ENCODE results near the gene CT45A7. TPM values are rescaled to one million over a fixed set of nuclear protein-coding genes. Genes with fewer than 3 reads are reported as not detected.
"Not testable (repeated sequence)": the region's sequence is repeated elsewhere in the genome, so short reads cannot be mapped to it uniquely, and the experiment has no call there.

CT45A7 gene, protein sequence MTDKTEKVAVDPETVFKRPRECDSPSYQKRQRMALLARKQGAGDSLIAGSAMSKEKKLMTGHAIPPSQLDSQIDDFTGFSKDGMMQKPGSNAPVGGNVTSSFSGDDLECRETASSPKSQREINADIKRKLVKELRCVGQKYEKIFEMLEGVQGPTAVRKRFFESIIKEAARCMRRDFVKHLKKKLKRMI
- not detected in 2 replicates for total RNA-seq (2014; rRNA removed; shearing (Covaris generic))

DNA sequence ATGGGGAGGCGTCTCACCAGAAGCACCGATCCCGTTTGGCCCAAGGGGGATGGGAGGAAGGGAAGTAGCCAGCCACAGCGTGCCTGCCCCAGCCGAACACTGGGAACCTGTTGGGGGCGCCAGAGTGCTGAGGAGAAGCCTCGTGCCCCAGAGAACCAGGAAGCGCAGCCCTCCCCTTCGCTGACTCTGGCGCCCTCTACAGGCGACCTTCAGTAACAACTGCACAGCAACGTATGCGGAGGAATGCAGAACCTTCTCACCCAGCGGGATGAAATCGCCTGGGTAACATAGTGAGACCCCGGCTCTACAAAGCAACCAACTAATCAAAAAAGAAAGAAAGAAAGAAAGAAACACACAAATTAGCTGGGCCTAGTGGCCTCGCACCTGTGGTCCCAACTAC, at the start of gene CT45A7:
Gene CT45A7, minus strand, starts transcription at position 101 of the 400 bp plus-strand sequence. CDS start 3,747 bp downstream, outside the sequence.
- DNase-seq (ENCODE audit: low spot score): not testable (repeated sequence)

DNA sequence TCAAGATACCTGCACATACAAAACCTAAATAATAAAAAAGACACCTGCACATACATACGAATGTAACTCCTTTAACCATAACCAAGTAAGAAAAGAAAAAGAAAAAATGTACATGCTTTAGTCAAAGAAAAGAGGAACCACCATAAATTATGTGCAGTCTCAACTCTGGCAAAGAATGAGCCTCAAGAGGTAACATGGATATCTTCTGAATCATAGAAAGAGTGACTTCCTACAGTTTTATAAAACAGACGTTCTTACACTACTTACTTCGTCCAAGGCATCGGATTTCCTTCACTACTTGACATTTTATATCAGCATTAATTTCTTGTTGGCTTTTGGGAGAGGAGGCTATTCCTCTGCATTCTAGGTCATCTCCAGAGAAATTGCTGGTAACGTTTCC, 45.7 kb upstream of the CT45A7 start:
- DNase-seq (ENCODE audit: low spot score): not testable (repeated sequence)

DNA sequence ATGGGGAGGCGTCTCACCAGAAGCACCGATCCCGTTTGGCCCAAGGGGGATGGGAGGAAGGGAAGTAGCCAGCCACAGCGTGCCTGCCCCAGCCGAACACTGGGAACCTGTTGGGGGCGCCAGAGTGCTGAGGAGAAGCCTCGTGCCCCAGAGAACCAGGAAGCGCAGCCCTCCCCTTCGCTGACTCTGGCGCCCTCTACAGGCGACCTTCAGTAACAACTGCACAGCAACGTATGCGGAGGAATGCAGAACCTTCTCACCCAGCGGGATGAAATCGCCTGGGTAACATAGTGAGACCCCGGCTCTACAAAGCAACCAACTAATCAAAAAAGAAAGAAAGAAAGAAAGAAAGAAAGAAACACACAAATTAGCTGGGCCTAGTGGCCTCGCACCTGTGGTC, 34.6 kb upstream of the CT45A7 start, which contains the start of gene CT45A9:
Gene CT45A9, minus strand, starts transcription at position 101 of the 400 bp plus-strand sequence. CDS start 3,751 bp downstream, outside the sequence.
- DNase-seq (ENCODE audit: low spot score): not testable (repeated sequence)

DNA sequence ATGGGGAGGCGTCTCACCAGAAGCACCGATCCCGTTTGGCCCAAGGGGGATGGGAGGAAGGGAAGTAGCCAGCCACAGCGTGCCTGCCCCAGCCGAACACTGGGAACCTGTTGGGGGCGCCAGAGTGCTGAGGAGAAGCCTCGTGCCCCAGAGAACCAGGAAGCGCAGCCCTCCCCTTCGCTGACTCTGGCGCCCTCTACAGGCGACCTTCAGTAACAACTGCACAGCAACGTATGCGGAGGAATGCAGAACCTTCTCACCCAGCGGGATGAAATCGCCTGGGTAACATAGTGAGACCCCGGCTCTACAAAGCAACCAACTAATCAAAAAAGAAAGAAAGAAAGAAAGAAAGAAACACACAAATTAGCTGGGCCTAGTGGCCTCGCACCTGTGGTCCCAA, 17.4 kb upstream of the CT45A7 start, which contains the start of gene CT45A8:
Gene CT45A8, minus strand, starts transcription at position 101 of the 400 bp plus-strand sequence. CDS start 3,755 bp downstream, outside the sequence.
- not testable (repeated sequence) for DNase-seq (ENCODE audit: low spot score)

DNA sequence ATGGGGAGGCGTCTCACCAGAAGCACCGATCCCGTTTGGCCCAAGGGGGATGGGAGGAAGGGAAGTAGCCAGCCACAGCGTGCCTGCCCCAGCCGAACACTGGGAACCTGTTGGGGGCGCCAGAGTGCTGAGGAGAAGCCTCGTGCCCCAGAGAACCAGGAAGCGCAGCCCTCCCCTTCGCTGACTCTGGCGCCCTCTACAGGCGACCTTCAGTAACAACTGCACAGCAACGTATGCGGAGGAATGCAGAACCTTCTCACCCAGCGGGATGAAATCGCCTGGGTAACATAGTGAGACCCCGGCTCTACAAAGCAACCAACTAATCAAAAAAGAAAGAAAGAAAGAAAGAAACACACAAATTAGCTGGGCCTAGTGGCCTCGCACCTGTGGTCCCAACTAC, 17.2 kb downstream of the CT45A7 start, which contains the start of gene CT45A2:
Gene CT45A2, minus strand, starts transcription at position 101 of the 400 bp plus-strand sequence. CDS start 3,747 bp downstream, outside the sequence.
- DNase-seq (ENCODE audit: low spot score): not testable (repeated sequence)

DNA sequence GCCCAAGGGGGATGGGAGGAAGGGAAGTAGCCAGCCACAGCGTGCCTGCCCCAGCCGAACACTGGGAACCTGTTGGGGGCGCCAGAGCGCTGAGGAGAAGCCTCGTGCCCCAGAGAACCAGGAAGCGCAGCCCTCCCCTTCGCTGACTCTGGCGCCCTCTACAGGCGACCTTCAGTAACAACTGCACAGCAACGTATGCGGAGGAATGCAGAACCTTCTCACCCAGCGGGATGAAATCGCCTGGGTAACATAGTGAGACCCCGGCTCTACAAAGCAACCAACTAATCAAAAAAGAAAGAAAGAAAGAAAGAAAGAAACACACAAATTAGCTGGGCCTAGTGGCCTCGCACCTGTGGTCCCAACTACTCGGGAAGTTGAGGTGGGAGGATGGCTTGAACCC, 34.4 kb downstream of the CT45A7 start, which contains the start of gene CT45A6:
Gene CT45A6, minus strand, starts transcription at position 101 of the 400 bp plus-strand sequence. CDS start 3,794 bp downstream, outside the sequence.
- DNase-seq (ENCODE audit: low spot score): not testable (repeated sequence)

DNA sequence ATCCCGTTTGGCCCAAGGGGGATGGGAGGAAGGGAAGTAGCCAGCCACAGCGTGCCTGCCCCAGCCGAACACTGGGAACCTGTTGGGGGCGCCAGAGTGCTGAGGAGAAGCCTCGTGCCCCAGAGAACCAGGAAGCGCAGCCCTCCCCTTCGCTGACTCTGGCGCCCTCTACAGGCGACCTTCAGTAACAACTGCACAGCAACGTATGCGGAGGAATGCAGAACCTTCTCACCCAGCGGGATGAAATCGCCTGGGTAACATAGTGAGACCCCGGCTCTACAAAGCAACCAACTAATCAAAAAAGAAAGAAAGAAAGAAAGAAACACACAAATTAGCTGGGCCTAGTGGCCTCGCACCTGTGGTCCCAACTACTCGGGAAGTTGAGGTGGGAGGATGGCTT, 51.7 kb downstream of the CT45A7 start, which contains the start of gene CT45A5:
Gene CT45A5, minus strand, starts transcription at position 101 of the 400 bp plus-strand sequence. CDS start 3,774 bp downstream, outside the sequence.
- DNase-seq (ENCODE audit: low spot score): not testable (repeated sequence)

Other genes starting within 250 kb of the CT45A7 start
- gene CT45A1, start 123.6 kb downstream of the CT45A7 start, total RNA-seq (2014; rRNA removed; shearing (Covaris generic)): not detected in 2 replicates
- gene CT45A3, start 69.1 kb downstream of the CT45A7 start, total RNA-seq (2014; rRNA removed; shearing (Covaris generic)): not detected in 2 replicates
- gene CT45A5, start 51.8 kb downstream of the CT45A7 start, total RNA-seq (2014; rRNA removed; shearing (Covaris generic)): not detected in 2 replicates
- not detected in 2 replicates for gene CT45A6, start 34.5 kb downstream of the CT45A7 start, total RNA-seq (2014; rRNA removed; shearing (Covaris generic))
- not detected in 2 replicates for gene CT45A2, start 17.3 kb downstream of the CT45A7 start, total RNA-seq (2014; rRNA removed; shearing (Covaris generic))
- not detected in 2 replicates for gene CT45A8, start 17.3 kb upstream of the CT45A7 start, total RNA-seq (2014; rRNA removed; shearing (Covaris generic))
- gene CT45A9, start 34.5 kb upstream of the CT45A7 start, total RNA-seq (2014; rRNA removed; shearing (Covaris generic)): not detected in 2 replicates
- not detected in 2 replicates for gene CT45A10, start 56.2 kb upstream of the CT45A7 start, total RNA-seq (2014; rRNA removed; shearing (Covaris generic))
- not detected in 2 replicates for gene SAGE1, start 56.4 kb upstream of the CT45A7 start, total RNA-seq (2014; rRNA removed; shearing (Covaris generic))
- 8.7 and 9.9 TPM in 2 replicates for gene MMGT1, start 136.7 kb upstream of the CT45A7 start, total RNA-seq (2014; rRNA removed; shearing (Covaris generic))
- gene SLC9A6, start 148.2 kb upstream of the CT45A7 start, total RNA-seq (2014; rRNA removed; shearing (Covaris generic)): 5.3 and 6.3 TPM in 2 replicates

Data from HT-29 (cell line).